ENCODE measurements around the gene SYT15.

Gene SYT15

GRCh38 chr10:46551701-46552525 lies 27.0 kb upstream of the SYT15 start:
- no peak for FAIRE-seq
- DNase-seq (ENCODE audit: insufficient read length, low spot score) = no peak
- TF ChIP-seq CTCF (IDR thresholded peaks at IDR 0.05; ENCODE audit: insufficient read depth, missing control alignments) = no peak

- TF ChIP-seq CTCF (IDR thresholded peaks at IDR 0.05; ENCODE audit: insufficient read depth, missing control alignments) = no peak
- FAIRE-seq (no peak), DNase-seq (ENCODE audit: insufficient read length, low spot score) (no peak)
These were observed 26.2 kb upstream of the SYT15 start for GRCh38 chr10:46552526-46553237.

- FAIRE-seq (no peak), DNase-seq (ENCODE audit: insufficient read length, low spot score) (no peak)
- TF ChIP-seq CTCF (IDR thresholded peaks at IDR 0.05; ENCODE audit: insufficient read depth, missing control alignments) = no peak
These were observed 25.5 kb upstream of the SYT15 start for GRCh38 chr10:46553238-46554049.

GRCh38 chr10:46554166-46554781 lies 24.7 kb upstream of the SYT15 start:
- no peak for FAIRE-seq
- no peak for DNase-seq (ENCODE audit: insufficient read length, low spot score)
- no peak for TF ChIP-seq CTCF (IDR thresholded peaks at IDR 0.05; ENCODE audit: insufficient read depth, missing control alignments)

GRCh38 chr10:46555366-46555712 lies 23.6 kb upstream of the SYT15 start:
- FAIRE-seq = no peak

More at GRCh38 chr10:46555366-46555712, 23.6 kb upstream of the SYT15 start:
- no peak for DNase-seq (ENCODE audit: insufficient read length, low spot score)
- no peak for TF ChIP-seq CTCF (IDR thresholded peaks at IDR 0.05; ENCODE audit: insufficient read depth, missing control alignments)

All from D721Med (cell line).